SK-N-MC (cell line): ENCODE results near the gene RASSF8.

ENCODE experiments used
- EZH2 ChIP-seq: fragments of 200-600 bp; sonication (generic); IDR thresholded peaks from one replicate; pipeline ENCODE4 v1.6.1; 2017; ENCODE audit warnings: antibody characterized with exemption
- FOXP2 ChIP-seq: optimal IDR thresholded peaks from 2 replicates; pipeline ENCODE3; 2011; ENCODE audit warnings: mild to moderate bottlenecking, moderate library complexity; ENCODE audit not compliant: insufficient read depth; ENCODE audit errors: extremely low read length, control extremely low read depth
- POLR2AphosphoS5 ChIP-seq: IDR thresholded peaks from 2 replicates; pipeline ENCODE4 v1.6.1; 2012; ENCODE audit warnings: mild to moderate bottlenecking, low read depth, low read length, borderline replicate concordance

GRCh38 chr12:26028953-26029735 is 70.7 kb downstream of the RASSF8 start:
- TF ChIP-seq POLR2AphosphoS5 (no peak), EZH2 (no peak), FOXP2 (no peak)
